Sigmoid colon (tissue), 4 donors: ENCODE results near the gene CNN2.

Source experiments
- EP300 ChIP-seq, 4 donors: sonication (generic); formaldehyde crosslinking; IDR thresholded peaks; one replicate each; pipeline ENCODE4 v1.6.1; 2017; ENCODE audit warnings: antibody characterized with exemption in 4 of 4
- POLR2A ChIP-seq, 2 donors: fragments of 450-650 bp; IDR thresholded peaks; one replicate each; pipeline ENCODE4 v1.6.1; 2016; ENCODE audit warnings: antibody characterized with exemption in 2 of 2, mild to moderate bottlenecking in 2 of 2, moderate library complexity in 2 of 2
- POLR2AphosphoS5 ChIP-seq, 4 donors: sonication (generic); formaldehyde crosslinking; IDR thresholded peaks; one replicate each; pipeline ENCODE4 v1.6.1; 2017; ENCODE audit warnings: antibody characterized with exemption in 4 of 4
- TF ChIP-seq, protein P1 (sequence below), 4 experiments: fragments of 450-650 bp in 3 of 4; fragments of 200-600 bp in 1 of 4; IDR thresholded peaks; one replicate each; pipeline ENCODE4 v1.5.1; 2016 to 2019; ENCODE audit warnings: antibody characterized with exemption in 4 of 4, mild to moderate bottlenecking in 3 of 4, moderate library complexity in 2 of 4

DNA sequence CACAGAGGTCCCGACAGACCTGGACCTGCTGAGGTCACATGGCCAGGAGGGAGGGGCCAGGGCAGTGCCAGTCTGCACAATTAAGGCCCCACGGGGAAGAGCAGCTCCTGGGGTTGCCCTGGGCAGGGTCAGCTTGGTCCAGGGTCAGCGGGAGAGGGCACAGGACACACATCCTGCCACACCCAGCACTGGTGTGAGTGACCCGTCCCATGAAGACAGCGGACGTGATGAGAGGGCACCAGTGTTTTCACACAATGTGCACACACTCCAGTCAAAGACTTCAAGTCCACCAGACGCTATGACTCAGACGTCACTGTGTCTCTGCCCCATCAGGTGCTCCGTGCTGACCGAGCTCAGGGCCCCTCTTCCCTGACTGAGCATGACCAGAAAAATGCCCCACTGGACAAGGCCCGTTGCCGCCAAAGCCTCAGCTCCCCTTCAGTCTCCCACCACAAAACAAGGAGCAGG lies 9.7 kb upstream of the CNN2 start:
- TF ChIP-seq, protein P1, sequence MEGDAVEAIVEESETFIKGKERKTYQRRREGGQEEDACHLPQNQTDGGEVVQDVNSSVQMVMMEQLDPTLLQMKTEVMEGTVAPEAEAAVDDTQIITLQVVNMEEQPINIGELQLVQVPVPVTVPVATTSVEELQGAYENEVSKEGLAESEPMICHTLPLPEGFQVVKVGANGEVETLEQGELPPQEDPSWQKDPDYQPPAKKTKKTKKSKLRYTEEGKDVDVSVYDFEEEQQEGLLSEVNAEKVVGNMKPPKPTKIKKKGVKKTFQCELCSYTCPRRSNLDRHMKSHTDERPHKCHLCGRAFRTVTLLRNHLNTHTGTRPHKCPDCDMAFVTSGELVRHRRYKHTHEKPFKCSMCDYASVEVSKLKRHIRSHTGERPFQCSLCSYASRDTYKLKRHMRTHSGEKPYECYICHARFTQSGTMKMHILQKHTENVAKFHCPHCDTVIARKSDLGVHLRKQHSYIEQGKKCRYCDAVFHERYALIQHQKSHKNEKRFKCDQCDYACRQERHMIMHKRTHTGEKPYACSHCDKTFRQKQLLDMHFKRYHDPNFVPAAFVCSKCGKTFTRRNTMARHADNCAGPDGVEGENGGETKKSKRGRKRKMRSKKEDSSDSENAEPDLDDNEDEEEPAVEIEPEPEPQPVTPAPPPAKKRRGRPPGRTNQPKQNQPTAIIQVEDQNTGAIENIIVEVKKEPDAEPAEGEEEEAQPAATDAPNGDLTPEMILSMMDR (IDR thresholded peaks at IDR 0.05): no peak
- TF ChIP-seq POLR2AphosphoS5 (IDR thresholded peaks at IDR 0.05) (peak in 1 of 4 donors; percentile 50), EP300 (IDR thresholded peaks at IDR 0.05) (no peak), POLR2A (IDR thresholded peaks at IDR 0.05) (no peak)
